H1 (cell line): ENCODE data around the gene PIGK. TPM values are rescaled to one million over a fixed set of nuclear protein-coding genes. Genes with fewer than 3 reads are reported as not detected.

Experiments used
- CTCF ChIA-PET: fragments of 300-600 bp; sonication (Branson Sonifier 250); formaldehyde crosslinking; loops from one replicate; lab custom pipeline; 2021; ENCODE audit not compliant: partially characterized antibody; lab: Charles Lee
- POLR2A ChIA-PET: fragments of 300-600 bp; sonication (Branson Sonifier 250); formaldehyde crosslinking; loops from one replicate; lab custom pipeline; 2021; ENCODE audit warnings: inconsistent platforms; ENCODE audit not compliant: partially characterized antibody; lab: Charles Lee
- DNase-seq, 2 experiments: peaks; one replicate each; pipeline versions ENCODE4 v3.0.0 to v3.0.0-alpha.2; 2010 to 2022; ENCODE audit warnings: low spot score in 2 of 2, low read depth in 1 of 2, mixed read lengths in 1 of 2
- FAIRE-seq: peaks from 2 replicates; lab custom pipeline; 2011; peaks lifted over from hg19 to GRCh38; lab: Jason Lieb, UNC
- H2AFZ ChIP-seq: 2 replicates; pipeline ENCODE4 v1.8.1; 2012; ENCODE audit warnings: low read length, inconsistent platforms
- H2AK5ac ChIP-seq: 2 replicates; pipeline ENCODE4 v1.6.1; 2013; ENCODE audit warnings: low read depth, low read length
- H2BK120ac ChIP-seq: replicated peaks from 2 replicates; pipeline ENCODE3; 2013; ENCODE audit warnings: low read depth, low read length, inconsistent platforms
- H2BK12ac ChIP-seq: 2 replicates; pipeline ENCODE4 v1.6.1; 2013; ENCODE audit warnings: low read depth, low read length
- H2BK15ac ChIP-seq: 2 replicates; pipeline ENCODE4 v1.6.1; 2013; ENCODE audit warnings: low read length
- H2BK20ac ChIP-seq: 2 replicates; pipeline ENCODE4 v1.6.1; 2013; ENCODE audit warnings: low read length
- H2BK5ac ChIP-seq: 2 replicates; pipeline ENCODE4 v1.6.1; 2013; ENCODE audit warnings: low read depth, low read length
- H3K14ac ChIP-seq: 2 replicates; pipeline ENCODE4 v1.6.1; 2013; ENCODE audit warnings: inconsistent platforms; ENCODE audit not compliant: insufficient read length
- H3K18ac ChIP-seq: 2 replicates; pipeline ENCODE4 v1.6.1; 2013; ENCODE audit warnings: low read length; ENCODE audit errors: extremely low read depth
- H3K23ac ChIP-seq: 2 replicates; pipeline ENCODE4 v1.6.1; 2013; ENCODE audit warnings: inconsistent platforms; ENCODE audit not compliant: insufficient read length
- H3K23me2 ChIP-seq: 2 replicates; pipeline ENCODE4 v1.6.1; 2013; ENCODE audit warnings: low read depth, low read length
- H3K27ac ChIP-seq: 2 replicates; pipeline ENCODE4 v1.6.1; 2011; ENCODE audit warnings: low read depth, low read length, inconsistent platforms
- H3K27me3 ChIP-seq, 4 experiments: replicated peaks in 1 of 4; 1 replicate in 1 of 4; 2 replicates in 3 of 4; pipeline versions ENCODE4 v1.6.1 to v1.8.1; 2011 to 2013; ENCODE audit warnings: low read length in 3 of 4, mild to moderate bottlenecking in 3 of 4, inconsistent platforms in 2 of 4, mixed read lengths in 2 of 4, moderate library complexity in 1 of 4; ENCODE audit not compliant: control insufficient read depth in 3 of 4, insufficient read depth in 3 of 4; ENCODE audit errors: extremely low read depth in 1 of 4
- H3K36me3 ChIP-seq, 4 experiments: 2 replicates each; pipeline versions ENCODE4 v1.6.1 to v1.8.1; 2011 to 2013; ENCODE audit warnings: mild to moderate bottlenecking in 4 of 4, low read length in 3 of 4, moderate library complexity in 2 of 4, control low read depth in 1 of 4, inconsistent platforms in 1 of 4; ENCODE audit not compliant: insufficient read depth in 4 of 4, control insufficient read depth in 2 of 4
- H3K4ac ChIP-seq: replicated peaks from 2 replicates; pipeline ENCODE3; 2013; ENCODE audit warnings: low read length, low read depth, mixed read lengths, inconsistent platforms; ENCODE audit not compliant: insufficient read length
- H3K4me1 ChIP-seq, 4 experiments: replicated peaks in 1 of 4; 1 replicate in 1 of 4; 2 replicates in 3 of 4; pipeline versions ENCODE4 v1.6.1 to v1.8.1; 2011 to 2013; ENCODE audit warnings: low read length in 3 of 4, inconsistent platforms in 2 of 4, mixed read lengths in 1 of 4; ENCODE audit not compliant: insufficient read depth in 4 of 4, control insufficient read depth in 3 of 4
- H3K4me2 ChIP-seq, 2 experiments: 2 replicates each; pipeline versions ENCODE4 v1.6.1 to v1.8.1; 2011 to 2013; ENCODE audit warnings: low read depth in 2 of 2, low read length in 2 of 2, control low read depth in 1 of 2, inconsistent platforms in 1 of 2, mild to moderate bottlenecking in 1 of 2; ENCODE audit not compliant: insufficient read depth in 1 of 2
- H3K4me3 ChIP-seq, 4 experiments: fragments of 200-600, 300-600 bp in 1 of 4; sonication (generic), shearing (Covaris generic), sonication (Bioruptor Twin) in 1 of 4; 2 replicates each; pipeline versions ENCODE4 v1.5.1 to v1.8.1; 2011 to 2016; ENCODE audit warnings: low read length in 4 of 4, low read depth in 3 of 4, control low read depth in 2 of 4, inconsistent platforms in 2 of 4, mild to moderate bottlenecking in 2 of 4, mixed read lengths in 1 of 4, moderate library complexity in 1 of 4; ENCODE audit not compliant: insufficient read depth in 2 of 4; ENCODE audit errors: extremely low read depth in 1 of 4
- H3K56ac ChIP-seq: replicated peaks from 2 replicates; pipeline ENCODE3; 2013; ENCODE audit warnings: low read depth, mild to moderate bottlenecking, mixed read lengths, low read length, inconsistent platforms; ENCODE audit not compliant: insufficient read length
- H3K79me1 ChIP-seq: 2 replicates; pipeline ENCODE4 v1.6.1; 2013; ENCODE audit warnings: low read depth, low read length, control low read depth
- H3K79me2 ChIP-seq, 2 experiments: 2 replicates each; pipeline versions ENCODE4 v1.6.1 to v1.8.1; 2012 to 2013; ENCODE audit warnings: low read length in 2 of 2, mild to moderate bottlenecking in 2 of 2, inconsistent platforms in 1 of 2; ENCODE audit not compliant: insufficient read depth in 2 of 2, control insufficient read depth in 1 of 2
- H3K9ac ChIP-seq, 4 experiments: replicated peaks in 1 of 4; 1 replicate in 1 of 4; 2 replicates in 3 of 4; pipeline versions ENCODE4 v1.6.1 to v1.8.1; 2011 to 2013; ENCODE audit warnings: low read depth in 3 of 4, low read length in 3 of 4, control low read depth in 2 of 4, mild to moderate bottlenecking in 2 of 4, moderate library complexity in 2 of 4, inconsistent platforms in 1 of 4; ENCODE audit errors: extremely low read depth in 1 of 4
- H3K9me3 ChIP-seq, 2 experiments: 2 replicates each; pipeline versions ENCODE4 v1.6.1 to v1.8.1; 2012 to 2013; ENCODE audit warnings: mild to moderate bottlenecking in 2 of 2, moderate library complexity in 2 of 2, control low read depth in 1 of 2, inconsistent platforms in 1 of 2, low read depth in 1 of 2, low read length in 1 of 2, mixed read lengths in 1 of 2; ENCODE audit not compliant: insufficient read depth in 2 of 2
- H4K20me1 ChIP-seq, 2 experiments: replicated peaks in 1 of 2; 2 replicates each; pipeline versions ENCODE3 to v1.8.1; 2011 to 2013; ENCODE audit warnings: inconsistent platforms in 2 of 2, low read length in 2 of 2, mild to moderate bottlenecking in 1 of 2; ENCODE audit not compliant: insufficient read depth in 2 of 2, control insufficient read depth in 1 of 2
- H4K5ac ChIP-seq: 2 replicates; pipeline ENCODE4 v1.6.1; 2013; ENCODE audit warnings: low read length, low read depth, mixed read lengths, inconsistent platforms; ENCODE audit not compliant: insufficient read length
- H4K8ac ChIP-seq: 2 replicates; pipeline ENCODE4 v1.8.0; 2013; ENCODE audit warnings: mild to moderate bottlenecking, moderate library complexity, low read length, inconsistent platforms; ENCODE audit not compliant: insufficient read depth; ENCODE audit errors: extremely low read depth
- H4K91ac ChIP-seq: replicated peaks from 2 replicates; pipeline ENCODE3; 2013; ENCODE audit warnings: low read length, mixed read lengths, inconsistent platforms; ENCODE audit not compliant: insufficient read length
- ASH2L ChIP-seq: fragments of 200-600, 300-600 bp; sonication (generic); IDR thresholded peaks from one replicate; pipeline ENCODE4 v1.7.1; 2017; ENCODE audit warnings: low read length
- ATF2 ChIP-seq: IDR thresholded peaks from 2 replicates; pipeline ENCODE4 v1.6.1; 2012; ENCODE audit warnings: low read length, inconsistent platforms
- CHD2 ChIP-seq: IDR thresholded peaks from 2 replicates; pipeline ENCODE4 v1.6.1; 2012; ENCODE audit warnings: low read length, improper control_type of control experiment
- CREB1 ChIP-seq: IDR thresholded peaks from 2 replicates; pipeline ENCODE4 v1.6.1; 2012; ENCODE audit warnings: inconsistent platforms
- EGR1 ChIP-seq: IDR thresholded peaks from 2 replicates; pipeline ENCODE4 v1.6.1; 2011; ENCODE audit warnings: low read depth, low read length, borderline replicate concordance
- EZH2 ChIP-seq: fragments of 200-600 bp; sonication (generic); IDR thresholded peaks from 2 replicates; pipeline ENCODE4 v1.7.1; 2012; ENCODE audit warnings: low read depth, mild to moderate bottlenecking, moderate library complexity, low read length, inconsistent platforms; ENCODE audit not compliant: severe bottlenecking
- POU5F1 ChIP-seq: IDR thresholded peaks from 2 replicates; pipeline ENCODE4 v1.6.1; 2011; ENCODE audit warnings: low read depth, mild to moderate bottlenecking, low read length, moderate library complexity
- RXRA ChIP-seq: IDR thresholded peaks from 2 replicates; pipeline ENCODE4 v1.6.1; 2011; ENCODE audit warnings: low read depth, mild to moderate bottlenecking, low read length, moderate library complexity; ENCODE audit not compliant: insufficient read depth
- SAP30 ChIP-seq: fragments of 300-600 bp; sonication (generic); IDR thresholded peaks from 2 replicates; pipeline ENCODE4 v1.7.1; 2012; ENCODE audit warnings: low read length, moderate library complexity, mild to moderate bottlenecking, inconsistent platforms; ENCODE audit not compliant: insufficient read depth, insufficient replicate concordance
- SIN3A ChIP-seq, 2 experiments: IDR thresholded peaks in 1 of 2; conservative IDR thresholded peaks in 1 of 2; 2 replicates each; pipeline ENCODE4 v1.6.1; 2011 to 2012; ENCODE audit warnings: low read length in 2 of 2, improper control_type of control experiment in 1 of 2, low read depth in 1 of 2, mild to moderate bottlenecking in 1 of 2
- TAF7 ChIP-seq: optimal IDR thresholded peaks from 2 replicates; pipeline ENCODE3; 2011; ENCODE audit warnings: low read depth, mild to moderate bottlenecking, inconsistent platforms, low read length, moderate library complexity, borderline replicate concordance
- TCF12 ChIP-seq: IDR thresholded peaks from 2 replicates; pipeline ENCODE4 v1.6.1; 2011; ENCODE audit warnings: low read depth, mild to moderate bottlenecking, low read length
- WGBS, 2 experiments: shearing (Covaris generic) in 1 of 2; methylation state at CpG; one replicate each; pipeline versions ENCODE4 v1.1.6 to v1.1.7; 2013 to 2015; ENCODE audit warnings: low lambda C conversion rate in 2 of 2, mixed read lengths in 2 of 2, inconsistent platforms in 1 of 2, low coverage in 1 of 2, missing lambda C conversion rate in 1 of 2; ENCODE audit not compliant: insufficient replicate concordance in 2 of 2, insufficient coverage in 1 of 2, insufficient read length in 1 of 2; ENCODE audit errors: extremely low coverage in 1 of 2, missing lambda C conversion rate in 1 of 2; 5-methylcytosine and 5-hydroxymethylcytosine counted together
- polyA plus RNA-seq, 7 experiments: library from polyadenylated mRNA; depleted of rRNA in 3 of 7; stranded (reverse) in 5 of 7; unstranded in 2 of 7; fragments of >200 nt in 5 of 7; fragments of 200-250 nt in 2 of 7; gene quantifications; 1 replicate in 5 of 7; 2 replicates in 1 of 7; 4 replicates in 1 of 7; pipeline versions ENCODE4 v1.2.1 to v1.2.3, GENCODE V29; 2011 to 2013; ENCODE audit warnings: missing spikeins in 2 of 7, mixed read lengths in 2 of 7
- total RNA-seq: library from RNA; stranded (reverse); fragmentation: NEBNext Ultra II Directional; extraction: Animal tissue kit (Norgen Biotek cat#: 25700); gene quantifications from 2 replicates; pipeline ENCODE4 v1.2.1, GENCODE V29; 2021

Gene PIGK
- total and polyA plus RNA-seq, 2 of the 8 experiments (the other 6 are each of a cell fraction or from before 2014, with no cell fraction given) = 5.6 to 23.2 TPM

- Histone ChIP-seq H4K8ac (no peak overlapping the region), H3K18ac (no peak overlapping the region), H3K4me3 (no peak overlapping the region), H3K79me2 (no peaks in the 10 kb centered on the region), H3K4me2 (no peak overlapping the region), H2AFZ (no peak overlapping the region), H3K9me3 (0 out of 4 replicates have a peak, but pooled peaks cover 0 to 6% of the 10 kb centered on the region in 2 experiments), H3K56ac (no peak overlapping the region), H2BK15ac (no peak overlapping the region), H3K27me3 (no peaks in the 10 kb centered on the region), H3K14ac (no peak overlapping the region), H4K20me1 (no peaks in the 10 kb centered on the region), H2AK5ac (no peak overlapping the region), H2BK5ac (no peak overlapping the region), H2BK120ac (no peak overlapping the region), H2BK12ac (no peak overlapping the region), H3K23ac (no peak overlapping the region), H3K9ac (no peak overlapping the region), H3K36me3 (no peaks in the 10 kb centered on the region), H2BK20ac (no peak overlapping the region), H3K23me2 (no peaks in the 10 kb centered on the region), H3K27ac (no peak overlapping the region), H3K4ac (no peak overlapping the region), H4K5ac (no peak overlapping the region), H4K91ac (no peak overlapping the region), H3K79me1 (no peaks in the 10 kb centered on the region), H3K4me1 (no peaks in the 10 kb centered on the region)
- ChIA-PET CTCF (no interaction called here), POLR2A (no interaction called here)
- FAIRE-seq (no peak), DNase-seq (no peak)
- no peak for TF ChIP-seq POU5F1
- no peak for TF ChIP-seq SAP30
- TF ChIP-seq EGR1 = no peak
- TF ChIP-seq ASH2L = no peak
- no peak for TF ChIP-seq CREB1
- no peak for TF ChIP-seq TAF7
- no peak for TF ChIP-seq TCF12
- TF ChIP-seq RXRA = no peak
- TF ChIP-seq EZH2 = no peak
- no peak for TF ChIP-seq ATF2
- no peak for TF ChIP-seq SIN3A (conservative IDR thresholded peaks at IDR 0.05 in 1 of 2, IDR thresholded peaks at IDR 0.05 in 1 of 2; ENCODE audit: low read depth in 1 of 2, low read length in 2 of 2)
- TF ChIP-seq CHD2 = no peak
- WGBS, 2 experiments = 82% methylated on average over 1 of the region's 1 CpG; no CpG with 5 or more reads in 1 of the 2 experiments
These were observed 34.0 kb upstream of the PIGK start for GRCh38 chr1:77253211-77253610.
